ENCODE results near the gene NME8. TPM values are rescaled to one million over a fixed set of nuclear protein-coding genes. Genes with fewer than 3 reads are reported as not detected.

Gene NME8
- total RNA-seq, 2 experiments from 2014 or later = not detected

DNA sequence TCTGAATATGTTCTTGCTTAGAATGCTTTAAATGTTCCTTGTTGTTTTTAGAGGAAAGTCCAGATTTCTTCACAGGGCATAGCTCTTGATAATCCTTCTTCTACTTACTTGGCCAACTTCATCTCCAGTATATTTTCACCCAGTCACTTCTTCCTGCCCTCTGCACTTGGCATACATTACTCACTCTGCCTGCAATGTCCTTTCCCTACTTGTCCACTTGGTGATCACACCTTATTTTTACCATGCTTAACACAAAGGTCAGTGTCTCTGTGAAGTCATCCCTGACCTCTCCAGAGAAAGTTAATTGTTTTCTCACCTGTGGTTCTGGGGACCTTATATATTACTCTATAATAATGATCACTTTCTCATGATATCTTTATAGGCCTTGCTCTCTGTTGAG lies 45.0 kb downstream of the NME8 start:
- H3K79me2 ChIP-seq (ENCODE audit: insufficient read depth, low read depth, low read length) = no peaks in the 10 kb centered on the region
- CTCF ChIA-PET (ENCODE audit: unreplicated experiment) = no interaction called here
- no TSS peak for BruUV-seq (replicated peaks)

GRCh38 chr7:37894671-37895070 lies 46.3 kb downstream of the NME8 start:
- H3K9me2 ChIP-seq (ENCODE audit: insufficient read depth, low read length) = no peaks in the 10 kb centered on the region
- no peak overlapping the region for H3K27ac ChIP-seq (ENCODE audit: low read depth, low read length, poor library complexity, severe bottlenecking)
- H3K9me3 ChIP-seq (ENCODE audit: low read length) = no peaks in the 10 kb centered on the region
- no peaks in the 10 kb centered on the region for H3K4me1 ChIP-seq (ENCODE audit: insufficient read depth, low read length, poor library complexity, severe bottlenecking)
- TF ChIP-seq EZH2phosphoT487 (IDR thresholded peaks at IDR 0.05; ENCODE audit: borderline replicate concordance, low read depth, low read length) (no peak), CTCF (conservative IDR thresholded peaks at IDR 0.05; ENCODE audit: low read length) (no peak)
- no peak overlapping the region for H2AFZ ChIP-seq (ENCODE audit: low read length)
- intact Hi-C loops (cut with micrococcal nuclease; ENCODE audit: unreplicated experiment) = no loop called here
- H3K4me3 ChIP-seq (ENCODE audit: low read depth, low read length, poor library complexity, severe bottlenecking) = no peak overlapping the region
- no peaks in the 10 kb centered on the region for H3K36me3 ChIP-seq (ENCODE audit: insufficient read depth, low read length)
- BruUV-seq (replicated peaks) = no TSS peak
- H3K4me2 ChIP-seq (ENCODE audit: low read length) = no peak overlapping the region
- CTCF ChIA-PET (ENCODE audit: unreplicated experiment) = no interaction called here
- no peaks in the 10 kb centered on the region for H3K79me2 ChIP-seq (ENCODE audit: insufficient read depth, low read depth, low read length)
- no peaks in the 10 kb centered on the region for H4K20me1 ChIP-seq (ENCODE audit: insufficient read depth, low read length)
- POLR2A ChIA-PET = no interaction called here
- no peak for DNase-seq (ENCODE audit: low spot score)

More for the DNA sequence above, 45.0 kb downstream of the NME8 start:
- POLR2A ChIA-PET = no interaction called here
- H3K4me2 ChIP-seq (ENCODE audit: low read length) = no peak overlapping the region
- H3K4me1 ChIP-seq (ENCODE audit: insufficient read depth, low read length, poor library complexity, severe bottlenecking) = no peaks in the 10 kb centered on the region
- no peaks in the 10 kb centered on the region for H3K9me3 ChIP-seq (ENCODE audit: low read length)
- DNase-seq (ENCODE audit: low spot score) = no peak
- intact Hi-C loops (cut with micrococcal nuclease; ENCODE audit: unreplicated experiment) = no loop called here
- no peaks in the 10 kb centered on the region for H3K9me2 ChIP-seq (ENCODE audit: insufficient read depth, low read length)
- TF ChIP-seq CTCF (conservative IDR thresholded peaks at IDR 0.05; ENCODE audit: low read length) = no peak
- TF ChIP-seq EZH2phosphoT487 (IDR thresholded peaks at IDR 0.05; ENCODE audit: borderline replicate concordance, low read depth, low read length) = no peak
- no peak overlapping the region for H3K27ac ChIP-seq (ENCODE audit: low read depth, low read length, poor library complexity, severe bottlenecking)
- H4K20me1 ChIP-seq (ENCODE audit: insufficient read depth, low read length) = no peaks in the 10 kb centered on the region
- no peak overlapping the region for H2AFZ ChIP-seq (ENCODE audit: low read length)
- no peaks in the 10 kb centered on the region for H3K36me3 ChIP-seq (ENCODE audit: insufficient read depth, low read length)
- H3K4me3 ChIP-seq (ENCODE audit: low read depth, low read length, poor library complexity, severe bottlenecking) = no peak overlapping the region

GRCh38 chr7:37899712-37900247 lies 51.4 kb downstream of the NME8 start:
- no peaks in the 10 kb centered on the region for H3K9me3 ChIP-seq (ENCODE audit: low read length)
- H3K36me3 ChIP-seq (ENCODE audit: insufficient read depth, low read length) = no peaks in the 10 kb centered on the region
- no peaks in the 10 kb centered on the region for H3K9me2 ChIP-seq (ENCODE audit: insufficient read depth, low read length)
- BruUV-seq (replicated peaks) = no TSS peak
- CTCF ChIA-PET (ENCODE audit: unreplicated experiment) = no interaction called here
- H3K79me2 ChIP-seq (ENCODE audit: insufficient read depth, low read depth, low read length) = no peaks in the 10 kb centered on the region
- POLR2A ChIA-PET = no interaction called here
- H3K4me2 ChIP-seq (ENCODE audit: low read length) = no peak overlapping the region
- no peak overlapping the region for H3K4me3 ChIP-seq (ENCODE audit: low read depth, low read length, poor library complexity, severe bottlenecking)
- no peaks in the 10 kb centered on the region for H4K20me1 ChIP-seq (ENCODE audit: insufficient read depth, low read length)
- no peaks in the 10 kb centered on the region for H3K4me1 ChIP-seq (ENCODE audit: insufficient read depth, low read length, poor library complexity, severe bottlenecking)
- no peak for DNase-seq (ENCODE audit: low spot score)
- H3K27ac ChIP-seq (ENCODE audit: low read depth, low read length, poor library complexity, severe bottlenecking) = no peak overlapping the region
- intact Hi-C loops (cut with micrococcal nuclease; ENCODE audit: unreplicated experiment) = no loop called here
- H2AFZ ChIP-seq (ENCODE audit: low read length) = no peak overlapping the region
- TF ChIP-seq CTCF (conservative IDR thresholded peaks at IDR 0.05; ENCODE audit: low read length) = no peak
- no peak for TF ChIP-seq EZH2phosphoT487 (IDR thresholded peaks at IDR 0.05; ENCODE audit: borderline replicate concordance, low read depth, low read length)
